HG02763 (cell line): Measurements from ENCODE around the gene SLITRK5.

Experiments used
- ATAC-seq: cut with Tn5 transposase; IDR thresholded peaks from one replicate; pipeline ENCODE4 v1.9.1; 2021; ENCODE audit warnings: mild to moderate bottlenecking, moderate library complexity; ENCODE audit not compliant: unreplicated experiment

The SLITRK5 gene

DNA sequence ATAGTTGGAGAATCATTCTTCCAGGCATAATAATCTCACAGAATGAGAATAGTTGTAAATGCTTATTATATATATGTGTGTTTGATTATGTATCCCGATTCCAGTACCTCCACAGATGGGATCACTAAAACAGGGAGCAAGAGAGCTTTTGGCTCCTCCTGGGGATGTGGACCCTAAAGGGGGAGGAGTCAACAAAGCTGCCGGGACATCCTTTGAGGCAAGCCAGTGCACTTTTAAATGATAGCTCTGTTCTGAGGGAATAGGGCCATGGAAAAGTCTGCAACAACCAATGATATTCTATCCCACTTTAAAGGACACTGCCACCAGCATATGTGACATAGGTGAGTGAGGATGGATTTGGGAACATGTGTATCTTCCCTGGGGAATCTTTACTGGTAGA is 40.8 kb downstream of the SLITRK5 start:
- no peak for ATAC-seq
